ENCODE data around the gene MYBPHL.

MYBPHL gene

GRCh38 chr1:109269212-109269980, 37.4 kb downstream of the MYBPHL start:
- H3K4me3 ChIP-seq (ENCODE audit: low read depth, low read length), result no peak overlapping the region
- no peak for DNase-seq (ENCODE audit: low read depth, low spot score)
- ChIA-PET CTCF (interaction anchor here (1.1 to 11.4 kb wide), 3 partner anchors 9 to 130 kb away, joined by 4 to 206 read pairs (median 87); partner anchors contain the start of gene SORT1), POLR2A (no interaction called here)
- TF ChIP-seq CTCF (IDR thresholded peaks at IDR 0.05; ENCODE audit: insufficient read depth, low read length, missing control alignments), result no peak

- no peak for DNase-seq (ENCODE audit: low read depth, low spot score)
- TF ChIP-seq CTCF (IDR thresholded peaks at IDR 0.05; ENCODE audit: insufficient read depth, low read length, missing control alignments), result no peak
- H3K4me3 ChIP-seq (ENCODE audit: low read depth, low read length), result no peak overlapping the region
- ChIA-PET POLR2A (no interaction called here), CTCF (interaction anchor here (0.8 to 11.4 kb wide), 5 partner anchors 9 to 130 kb away, joined by 3 to 206 read pairs (median 4); partner anchors contain the start of gene SORT1)
Measured at GRCh38 chr1:109268431-109269211, 38.2 kb downstream of the MYBPHL start.

GRCh38 chr1:109267743-109268300, 39.0 kb downstream of the MYBPHL start:
- no peak for DNase-seq (ENCODE audit: low read depth, low spot score)
- ChIA-PET POLR2A (no interaction called here), CTCF (interaction anchor here (0.8 to 11.4 kb wide), 6 partner anchors 10 to 265 kb away, joined by 3 to 206 read pairs (median 5); partner anchors contain the start of genes PSRC1 and SORT1)
- H3K4me3 ChIP-seq (ENCODE audit: low read depth, low read length), result no peak overlapping the region
- TF ChIP-seq CTCF (IDR thresholded peaks at IDR 0.05; ENCODE audit: insufficient read depth, low read length, missing control alignments), result no peak

GRCh38 chr1:109266965-109267364, 39.8 kb downstream of the MYBPHL start:
- POLR2A ChIA-PET, result interaction anchor here (0.7 to 1.0 kb wide), 2 partner anchors 14 to 131 kb away, joined by 3 to 5 read pairs; partner anchors contain the start of gene SORT1
- no peak overlapping the region for H3K4me3 ChIP-seq (ENCODE audit: low read depth, low read length)
- TF ChIP-seq CTCF (IDR thresholded peaks at IDR 0.05; ENCODE audit: insufficient read depth, low read length, missing control alignments), result no peak
- CTCF ChIA-PET, result interaction anchor here (1.5 to 11.4 kb wide), 5 partner anchors 11 to 265 kb away, joined by 4 to 206 read pairs (median 50); partner anchors contain the start of genes PSRC1 and SORT1
- no peak for DNase-seq (ENCODE audit: low read depth, low spot score)

GRCh38 chr1:109265741-109266330, 41.0 kb downstream of the MYBPHL start:
- DNase-seq (ENCODE audit: low read depth, low spot score), result no peak
- TF ChIP-seq CTCF (IDR thresholded peaks at IDR 0.05; ENCODE audit: insufficient read depth, low read length, missing control alignments), result no peak
- ChIA-PET CTCF (interaction anchor here (1.3 to 11.4 kb wide), 8 partner anchors 12 to 267 kb away, joined by 3 to 206 read pairs (median 18); partner anchors contain the start of gene SORT1), POLR2A (no interaction called here)
- no peak overlapping the region for H3K4me3 ChIP-seq (ENCODE audit: low read depth, low read length)

All from AG04449 (cell line).